Hepatocyte (in vitro differentiated cells): ENCODE results near the gene STOML2.

Experiments
- EZH2phosphoT487 ChIP-seq: fragments of 200-600 bp; sonication (generic); IDR thresholded peaks from one replicate; pipeline ENCODE4 v1.6.1; 2018; ENCODE audit warnings: antibody characterized with exemption, mild to moderate bottlenecking, low read depth, moderate library complexity; ENCODE audit not compliant: unreplicated experiment, severe bottlenecking
- TF ChIP-seq, protein P1 (sequence below): fragments of 200-600 bp; sonication (generic); IDR thresholded peaks from 2 replicates; pipeline ENCODE4 v1.5.1; 2016; ENCODE audit warnings: antibody characterized with exemption, mild to moderate bottlenecking; ENCODE audit not compliant: poor library complexity

GRCh38 chr9:35102465-35102768 is 514 bp downstream of the STOML2 start:
- TF ChIP-seq, protein P1, sequence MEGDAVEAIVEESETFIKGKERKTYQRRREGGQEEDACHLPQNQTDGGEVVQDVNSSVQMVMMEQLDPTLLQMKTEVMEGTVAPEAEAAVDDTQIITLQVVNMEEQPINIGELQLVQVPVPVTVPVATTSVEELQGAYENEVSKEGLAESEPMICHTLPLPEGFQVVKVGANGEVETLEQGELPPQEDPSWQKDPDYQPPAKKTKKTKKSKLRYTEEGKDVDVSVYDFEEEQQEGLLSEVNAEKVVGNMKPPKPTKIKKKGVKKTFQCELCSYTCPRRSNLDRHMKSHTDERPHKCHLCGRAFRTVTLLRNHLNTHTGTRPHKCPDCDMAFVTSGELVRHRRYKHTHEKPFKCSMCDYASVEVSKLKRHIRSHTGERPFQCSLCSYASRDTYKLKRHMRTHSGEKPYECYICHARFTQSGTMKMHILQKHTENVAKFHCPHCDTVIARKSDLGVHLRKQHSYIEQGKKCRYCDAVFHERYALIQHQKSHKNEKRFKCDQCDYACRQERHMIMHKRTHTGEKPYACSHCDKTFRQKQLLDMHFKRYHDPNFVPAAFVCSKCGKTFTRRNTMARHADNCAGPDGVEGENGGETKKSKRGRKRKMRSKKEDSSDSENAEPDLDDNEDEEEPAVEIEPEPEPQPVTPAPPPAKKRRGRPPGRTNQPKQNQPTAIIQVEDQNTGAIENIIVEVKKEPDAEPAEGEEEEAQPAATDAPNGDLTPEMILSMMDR, result no peak
- TF ChIP-seq EZH2phosphoT487, result no peak
